Stimulated activated CD8-positive, alpha-beta memory T cell treated with anti-CD3 and anti-CD28 coated beads, Interleukin-7, amount 100 ng/mL, for 24 hours (primary cell): ENCODE results near the gene RNF208.

ENCODE experiments used
- DNase-seq: peaks from one replicate; pipeline ENCODE4 v3.0.0-alpha.2; 2020; ENCODE audit warnings: low read depth

The RNF208 gene

DNA sequence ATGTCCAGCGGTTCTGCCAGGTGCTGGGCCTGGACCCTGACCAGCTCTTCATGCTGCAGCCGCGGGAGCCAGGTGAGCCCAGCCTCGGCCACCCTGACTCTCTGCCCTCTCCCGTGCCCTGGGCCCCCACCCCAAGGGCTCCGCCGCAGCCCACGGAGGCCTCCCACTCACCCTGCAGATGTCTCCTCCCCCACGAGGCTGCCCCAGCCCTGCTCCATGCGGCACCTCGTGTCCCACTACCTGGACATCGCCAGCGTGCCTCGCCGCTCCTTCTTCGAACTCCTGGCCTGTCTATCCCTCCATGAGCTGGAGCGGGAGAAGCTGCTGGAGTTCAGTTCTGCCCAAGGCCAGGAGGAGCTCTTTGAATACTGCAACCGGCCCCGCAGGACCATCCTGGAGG is 7.4 kb downstream of the RNF208 start:
- DNase-seq: no peak

DNA sequence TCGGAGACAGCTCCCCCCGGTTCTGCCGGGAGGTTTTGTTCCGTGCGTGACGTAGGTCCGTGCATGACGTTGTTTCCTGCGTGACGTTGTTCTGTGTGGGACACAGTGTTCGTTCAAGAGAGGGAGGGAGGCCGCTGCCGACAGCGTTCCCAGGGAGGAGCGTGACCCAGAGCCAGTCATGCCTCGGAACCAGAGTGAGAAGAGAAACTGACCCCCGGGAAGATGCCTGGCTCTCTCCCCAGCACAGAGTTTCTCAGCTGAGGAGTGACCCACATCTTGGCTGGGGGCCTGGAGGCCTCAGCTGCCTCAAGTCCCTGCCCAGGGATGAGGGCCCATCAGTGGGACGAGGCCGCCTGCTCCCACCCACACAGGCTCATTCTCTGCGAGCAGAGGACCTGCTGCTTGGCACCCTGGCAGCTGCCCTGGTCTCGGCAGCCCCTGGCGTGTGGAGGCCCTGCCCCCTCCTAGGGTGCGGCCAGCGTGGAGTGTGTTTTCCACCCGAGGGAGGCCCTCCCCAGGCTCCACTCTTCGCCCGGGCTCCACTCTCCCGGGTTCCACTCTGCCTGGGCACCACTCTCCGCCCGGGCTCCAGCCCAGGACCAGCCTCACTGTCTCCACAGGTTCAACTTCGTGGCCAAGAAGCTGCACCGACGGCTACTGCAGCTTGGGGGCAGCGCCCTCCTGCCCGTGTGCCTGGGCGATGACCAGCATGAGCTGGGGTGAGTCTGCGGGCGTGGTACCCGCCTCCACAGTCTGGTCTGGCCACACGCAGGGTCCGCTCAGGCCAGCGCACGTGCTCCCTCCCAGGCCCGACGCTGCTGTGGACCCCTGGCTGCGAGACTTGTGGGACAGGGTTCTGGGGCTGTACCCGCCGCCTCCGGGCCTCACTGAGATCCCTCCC is 8.6 kb downstream of the RNF208 start:
- no peak for DNase-seq

DNA sequence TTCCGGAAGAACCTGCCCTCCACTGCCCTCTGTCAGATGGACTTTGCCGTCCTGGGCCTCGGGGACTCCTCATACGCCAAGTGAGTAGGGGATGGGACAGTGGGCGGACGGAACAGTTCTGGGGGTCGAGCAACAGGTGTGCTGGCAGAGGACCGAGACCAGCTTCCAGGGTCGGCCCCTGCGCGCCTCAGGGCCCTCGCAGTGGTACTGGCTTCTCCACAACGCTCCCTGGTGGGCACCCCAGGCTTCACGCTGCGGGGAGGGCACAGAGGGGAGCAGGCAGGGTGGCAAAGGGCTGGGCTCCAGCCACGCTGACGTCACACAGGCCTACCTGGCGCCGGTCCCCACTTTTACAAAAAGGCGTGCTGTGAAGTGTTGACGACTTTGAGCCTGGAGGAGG is 9.5 kb downstream of the RNF208 start:
- DNase-seq: no peak

- no peak for DNase-seq
Measured at GRCh38 chr9:137211532-137211931, 10.5 kb downstream of the RNF208 start.

DNA sequence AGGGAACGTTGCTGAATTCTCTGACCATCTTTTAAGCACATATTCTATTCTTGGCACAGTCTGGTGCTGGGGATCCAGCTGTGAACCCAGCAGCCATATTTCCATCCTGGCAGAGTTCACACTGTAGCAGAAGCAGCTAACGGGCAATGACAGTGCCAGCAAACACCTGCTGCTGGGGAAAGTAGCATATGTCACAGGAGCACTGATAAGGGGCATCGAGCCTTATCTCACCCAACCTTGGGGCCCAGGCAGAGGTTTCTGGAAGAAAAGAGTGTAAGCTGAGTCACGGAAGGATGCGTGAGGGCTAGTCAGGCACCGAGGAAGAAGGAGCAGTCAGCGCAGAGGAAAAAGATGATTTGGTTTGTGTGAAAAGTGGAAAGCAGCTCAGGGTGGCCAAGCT is 15.4 kb downstream of the RNF208 start:
- no peak for DNase-seq

DNA sequence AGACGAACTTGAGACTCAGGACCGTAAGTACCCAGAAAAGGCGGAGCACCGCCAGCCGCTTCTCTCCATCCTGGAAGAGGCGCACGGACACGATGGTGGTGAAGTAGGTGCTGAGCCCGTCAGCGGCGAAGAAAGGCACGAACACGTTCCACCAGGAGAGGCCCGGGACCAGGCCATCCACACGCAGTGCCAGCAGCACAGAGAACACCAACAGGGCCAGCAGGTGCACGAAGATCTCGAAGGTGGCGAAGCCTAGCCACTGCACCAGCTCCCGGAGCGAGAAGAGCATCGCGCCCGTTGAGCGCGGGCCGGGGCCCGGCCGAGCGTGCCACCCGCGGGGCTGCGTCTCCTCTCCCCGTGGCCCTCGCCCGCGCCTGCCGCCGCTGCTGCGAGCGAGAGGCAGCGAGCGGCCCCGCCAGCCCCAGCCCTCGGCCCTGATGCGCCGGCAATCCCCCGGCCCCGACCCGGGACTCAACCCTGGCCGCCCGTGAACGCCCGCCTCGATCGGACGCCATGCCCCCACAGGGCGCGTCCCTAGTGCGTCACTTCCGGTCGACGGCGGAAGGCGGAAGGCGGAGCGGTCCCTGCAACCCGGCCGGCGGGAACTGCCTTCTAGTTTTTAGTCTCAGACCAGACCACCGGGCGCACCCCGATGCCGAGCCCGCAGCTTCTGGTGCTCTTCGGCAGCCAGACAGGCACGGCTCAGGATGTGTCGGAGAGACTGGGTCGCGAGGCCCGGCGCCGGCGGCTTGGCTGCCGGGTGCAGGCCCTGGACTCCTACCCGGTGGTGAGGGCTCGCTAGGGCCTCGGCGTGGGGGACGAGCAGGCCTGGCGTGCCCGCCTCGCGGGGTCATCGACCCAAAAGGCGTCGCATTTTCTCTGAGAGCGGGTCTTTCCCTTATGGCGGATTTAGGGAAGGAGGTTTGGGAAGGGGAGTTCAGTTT is 16.6 kb downstream of the RNF208 start, which contains the start of the genes NDOR1 and TMEM203:
Gene NDOR1, plus strand, starts transcription at position 575 of the 944 bp plus-strand sequence. Its CDS starts 78 bp downstream, at position 653.
Gene TMEM203, minus strand, starts transcription at position 523 of the 944 bp plus-strand sequence. Its CDS starts 234 bp downstream, at position 289.
- DNase-seq: peak; percentile 95

DNA sequence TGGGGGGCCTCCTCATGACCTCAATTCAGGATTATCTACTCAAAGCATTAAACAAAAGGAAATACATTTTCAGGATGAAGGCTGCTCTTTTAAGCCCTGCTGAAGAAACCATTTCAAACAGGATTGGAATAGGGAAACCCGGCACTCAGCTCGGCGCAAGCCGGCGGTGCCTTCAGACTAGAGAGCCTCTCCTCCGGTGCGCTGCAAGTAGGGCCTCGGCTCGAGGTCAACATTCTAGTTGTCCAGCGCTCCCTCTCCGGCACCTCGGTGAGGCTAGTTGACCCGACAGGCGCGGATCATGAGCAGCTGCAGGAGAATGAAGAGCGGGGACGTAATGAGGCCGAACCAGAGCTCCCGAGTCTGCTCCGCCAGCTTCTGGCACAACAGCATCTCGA is 17.3 kb downstream of the RNF208 start:
- DNase-seq: no peak

GRCh38 chr9:137202966-137203365 is 19.1 kb downstream of the RNF208 start:
- no peak for DNase-seq

- no peak for DNase-seq
Measured at GRCh38 chr9:137201205-137201868, 20.7 kb downstream of the RNF208 start.

GRCh38 chr9:137200311-137201204 is 21.5 kb downstream of the RNF208 start, which contains the start of gene TPRN:
Gene TPRN (minus strand): TSS chr9:137200741. CDS start chr9:137200711, 30 bp downstream.
- DNase-seq: peak; percentile 97

- no peak for DNase-seq
Measured at GRCh38 chr9:137199411-137200121, 22.5 kb downstream of the RNF208 start.

DNA sequence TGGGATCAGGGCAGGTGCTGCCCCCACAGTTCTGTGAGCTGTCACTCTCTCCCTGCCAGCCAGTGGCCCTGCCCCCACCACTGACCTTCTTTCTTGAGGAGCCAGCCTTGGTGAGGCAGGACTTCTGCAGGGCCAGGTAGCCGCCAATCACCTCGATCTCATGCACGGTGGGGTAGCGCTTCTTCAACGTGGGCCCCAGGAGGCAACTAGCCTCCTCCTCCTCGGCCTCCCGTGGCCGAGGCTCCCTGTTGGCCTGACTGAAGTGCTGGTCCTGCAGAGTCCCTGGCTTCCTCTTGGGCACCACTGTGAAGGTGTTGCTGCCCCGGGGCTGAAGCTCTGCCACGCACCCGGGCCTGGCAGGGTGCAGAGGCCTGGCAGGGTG is 23.1 kb downstream of the RNF208 start:
- DNase-seq: no peak

GRCh38 chr9:137198051-137198901 is 23.8 kb downstream of the RNF208 start:
- no peak for DNase-seq

DNA sequence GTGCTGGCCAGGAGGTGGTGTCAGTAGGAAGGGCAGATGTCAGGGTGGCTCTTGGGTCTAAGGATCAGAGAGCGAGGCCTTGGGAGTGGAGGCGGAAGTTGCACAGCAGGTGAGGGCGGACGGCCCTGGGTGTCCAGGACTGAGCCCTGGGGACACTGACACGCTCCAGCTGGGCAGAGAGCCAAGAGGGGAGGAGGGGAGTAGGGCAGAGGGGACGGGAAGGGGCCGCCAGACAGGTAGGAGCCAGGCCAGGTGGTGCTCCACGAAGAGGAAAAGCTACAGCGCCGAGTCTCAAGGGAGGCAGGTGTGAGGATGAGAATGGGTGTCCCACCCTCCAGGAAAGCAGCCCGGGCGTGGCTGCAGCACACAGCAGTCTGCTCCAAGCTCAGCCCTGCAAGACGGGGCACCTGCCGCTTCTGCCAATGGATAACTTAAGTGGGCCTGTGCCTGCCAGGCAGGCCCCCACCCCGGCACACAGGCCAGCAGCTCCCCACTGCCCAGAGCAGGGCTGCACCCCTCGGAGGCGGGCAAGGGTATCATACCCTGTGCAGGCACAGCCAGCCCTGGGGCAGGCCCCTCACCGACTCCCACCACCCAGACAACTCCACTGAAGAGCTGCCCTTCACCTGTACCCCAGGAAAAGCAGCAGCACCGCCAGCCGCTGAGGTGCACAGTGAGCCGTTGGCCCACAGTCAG is 26.4 kb downstream of the RNF208 start:
- no peak for DNase-seq

- no peak for DNase-seq
Measured at GRCh38 chr9:137194909-137195308, 27.1 kb downstream of the RNF208 start.

GRCh38 chr9:137194388-137194787 is 27.7 kb downstream of the RNF208 start:
- DNase-seq: no peak

DNA sequence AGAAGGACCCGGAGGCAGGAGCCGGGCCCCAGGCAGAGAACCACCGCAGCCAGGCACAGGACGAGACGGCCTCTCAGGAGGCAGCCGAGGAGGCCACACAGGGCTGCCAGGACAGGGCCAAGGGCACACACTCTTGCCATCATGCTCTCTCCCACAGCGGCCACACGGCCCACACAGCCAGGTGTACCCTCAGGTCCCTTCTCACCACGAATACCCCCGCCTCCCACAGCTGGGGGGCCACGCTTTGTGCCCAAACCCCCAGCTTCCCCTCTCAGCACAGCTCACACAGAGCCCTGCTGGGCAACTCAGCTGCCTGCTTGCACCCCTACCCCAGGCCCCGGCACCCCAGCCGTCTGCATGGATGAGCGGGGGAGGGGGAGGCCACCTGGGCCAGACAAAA is 28.3 kb downstream of the RNF208 start:
- no peak for DNase-seq

- DNase-seq: no peak
Measured at GRCh38 chr9:137192859-137193258, 29.2 kb downstream of the RNF208 start.

DNA sequence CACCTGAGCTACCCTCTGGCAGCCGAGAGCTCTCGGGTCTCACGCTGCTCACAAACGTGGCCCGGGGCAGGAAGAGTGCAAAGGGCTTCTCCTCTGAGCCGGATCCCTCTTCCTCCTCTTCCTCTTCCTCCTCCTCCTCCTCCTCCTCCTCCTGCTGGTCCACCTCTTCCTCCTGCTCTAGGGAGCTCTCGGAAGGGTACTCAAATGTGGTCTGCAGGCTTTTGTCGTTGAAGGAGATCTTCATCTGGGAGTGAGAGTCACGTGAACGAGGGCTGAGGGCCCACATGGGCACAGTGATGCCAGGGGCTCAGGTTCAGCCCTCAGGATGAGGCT is 29.6 kb downstream of the RNF208 start:
- no peak for DNase-seq
